ENCODE measurements around the gene JHY. TPM values are rescaled to one million over a fixed set of nuclear protein-coding genes. Genes with fewer than 3 reads are reported as not detected.

JHY gene
- total and polyA plus RNA-seq, 8 donors = 7.3 to 10.0 (median 8.5) TPM

GRCh38 chr11:122981388-122982264, 99.1 kb downstream of the JHY start, which contains the start of gene BSX:
TSS of gene BSX (minus strand) at chr11:122981834. CDS start at chr11:122981671, 163 bp downstream.
- Histone ChIP-seq H3K9me3 (no peaks in the 10 kb centered on the region), H3K4me3 (no peak within 1 kb of the TSS), H3K4me1 (peaks cover 3 to 26% of the 10 kb centered on the region in 2 donors), H3K36me3 (no peaks in the 10 kb centered on the region), H3K27ac (no peak within 1 kb of the TSS), H3K27me3 (peaks cover 99 to 100% of the 10 kb centered on the region in 2 donors)
- ATAC-seq = peak; percentile 91
- intact Hi-C loops (cut with DNase I) = no loop called here
- peak; percentile 59 to 84 (median 71) for DNase-seq
- no peak for TF ChIP-seq CTCF (IDR thresholded peaks at IDR 0.05)

GRCh38 chr11:122983438-122984185, 101.1 kb downstream of the JHY start:
- DNase-seq (no peak), ATAC-seq (no peak)
- Histone ChIP-seq H3K27ac (no peak overlapping the region), H3K4me1 (peaks cover 3 to 17% of the 10 kb centered on the region in 2 donors), H3K36me3 (no peaks in the 10 kb centered on the region), H3K4me3 (peak overlapping the region; percentile 49 to 55), H3K27me3 (peaks cover 89 to 100% of the 10 kb centered on the region in 2 donors), H3K9me3 (no peaks in the 10 kb centered on the region)
- TF ChIP-seq CTCF (IDR thresholded peaks at IDR 0.05) = no peak
- intact Hi-C loops (cut with DNase I) = no loop called here

GRCh38 chr11:122984186-122985011, 101.8 kb downstream of the JHY start:
- H3K36me3 ChIP-seq = no peaks in the 10 kb centered on the region
- no peak overlapping the region for H3K27ac ChIP-seq
- intact Hi-C loops (cut with DNase I) = no loop called here
- peak overlapping the region; percentile 49 to 55 for H3K4me3 ChIP-seq
- peak; percentile 51 for ATAC-seq
- no peaks in the 10 kb centered on the region for H3K9me3 ChIP-seq
- no peak for DNase-seq
- peaks cover 81 to 94% of the 10 kb centered on the region in 2 donors for H3K27me3 ChIP-seq
- peaks cover 3 to 17% of the 10 kb centered on the region in 2 donors for H3K4me1 ChIP-seq
- TF ChIP-seq CTCF (IDR thresholded peaks at IDR 0.05) = no peak

GRCh38 chr11:122995526-122995925, 113.0 kb downstream of the JHY start:
- no peak for TF ChIP-seq CTCF (IDR thresholded peaks at IDR 0.05)
- no peaks in the 10 kb centered on the region for H3K36me3 ChIP-seq
- intact Hi-C loops (cut with DNase I) = no loop called here
- H3K9me3 ChIP-seq = no peaks in the 10 kb centered on the region
- no peak overlapping the region for H3K4me3 ChIP-seq
- no peak for DNase-seq
- peaks cover 0 to 69% of the 10 kb centered on the region in 2 donors for H3K27me3 ChIP-seq
- no peaks in the 10 kb centered on the region for H3K4me1 ChIP-seq
- ATAC-seq = no peak
- H3K27ac ChIP-seq = no peak overlapping the region

All from left lung (tissue), 10 donors.